Muscle of leg (tissue), 11 donors: ENCODE measurements around the gene JAZF1. TPM values are rescaled to one million over a fixed set of nuclear protein-coding genes. Genes with fewer than 3 reads are reported as not detected.
A peak's percentile ranks its signal among the peaks of the same experiment; 100 is the strongest.

Source experiments
- DNase-seq: peaks from one replicate; pipeline ENCODE4 v3.0.0; 2013
- H3K27ac ChIP-seq: one replicate; pipeline ENCODE4 v1.5.1; 2013; ENCODE audit warnings: mild to moderate bottlenecking, low read length, control low read depth
- H3K27me3 ChIP-seq: one replicate; pipeline ENCODE4 v1.6.1; 2013; ENCODE audit warnings: low read length; ENCODE audit not compliant: control insufficient read depth, insufficient read depth
- H3K36me3 ChIP-seq: one replicate; pipeline ENCODE4 v1.6.1; 2013; ENCODE audit warnings: low read length; ENCODE audit not compliant: control insufficient read depth, insufficient read depth
- H3K4me1 ChIP-seq: one replicate; pipeline ENCODE4 v1.6.1; 2013; ENCODE audit warnings: low read length; ENCODE audit not compliant: control insufficient read depth, insufficient read depth
- H3K4me3 ChIP-seq: one replicate; pipeline ENCODE4 v1.5.1; 2013; ENCODE audit warnings: low read length, control low read depth
- H3K9me3 ChIP-seq: replicated peaks from 2 replicates; pipeline ENCODE4 v1.6.1; 2013; ENCODE audit warnings: low read depth, low read length; ENCODE audit not compliant: control insufficient read depth
- WGBS: methylation state at CpG from one replicate; pipeline ENCODE4 v1.1.5; 2013; ENCODE audit warnings: missing lambda C conversion rate; ENCODE audit not compliant: insufficient coverage; 5-methylcytosine and 5-hydroxymethylcytosine counted together
- polyA plus RNA-seq, 8 donors: library from polyadenylated mRNA; unstranded; fragments of 120-200 nt; gene quantifications; one replicate each; pipeline versions ENCODE4 v1.2.1 to v1.2.3, GENCODE V29; 2013; ENCODE audit warnings: inconsistent platforms in 1 of 8, low replicate concordance in 1 of 8; ENCODE audit not compliant: insufficient read length in 8 of 8, insufficient read depth in 1 of 8
- total RNA-seq: library from RNA; stranded (reverse); fragments of 120-200 nt; gene quantifications from one replicate; pipeline ENCODE4 v1.2.4, GENCODE V29; 2013

Gene JAZF1
- total and polyA plus RNA-seq, 9 donors: 12.7 to 30.3 (median 28.1) TPM

DNA sequence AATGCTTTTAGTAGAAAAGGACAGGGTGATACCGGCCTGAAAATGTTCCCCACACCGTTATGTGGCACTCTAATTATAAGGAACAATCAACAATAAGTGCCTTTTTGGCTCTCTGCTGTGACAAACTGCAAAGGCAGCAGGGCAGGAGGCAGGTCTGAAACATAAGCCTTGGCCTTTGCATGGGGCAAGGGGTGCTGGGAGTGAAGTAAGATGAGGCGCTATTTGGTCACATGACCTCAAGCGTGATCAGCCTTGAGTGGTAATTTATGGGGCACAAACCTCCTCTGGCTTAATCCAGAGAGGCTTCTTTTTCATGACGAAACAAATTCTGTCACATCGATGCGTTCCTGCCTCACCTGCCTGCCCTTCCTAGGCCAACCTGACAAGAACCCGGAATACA lies 237.9 kb downstream of the JAZF1 start:
- Histone ChIP-seq H3K4me1 (peaks cover 25% of the 10 kb centered on the region), H3K36me3 (no peaks in the 10 kb centered on the region), H3K27me3 (no peaks in the 10 kb centered on the region), H3K9me3 (no peaks in the 10 kb centered on the region), H3K4me3 (no peak overlapping the region), H3K27ac (peak overlapping the region; percentile 63)
- WGBS: 59% methylated on average over 6 of the region's 8 CpGs
- DNase-seq: peak; percentile 12

DNA sequence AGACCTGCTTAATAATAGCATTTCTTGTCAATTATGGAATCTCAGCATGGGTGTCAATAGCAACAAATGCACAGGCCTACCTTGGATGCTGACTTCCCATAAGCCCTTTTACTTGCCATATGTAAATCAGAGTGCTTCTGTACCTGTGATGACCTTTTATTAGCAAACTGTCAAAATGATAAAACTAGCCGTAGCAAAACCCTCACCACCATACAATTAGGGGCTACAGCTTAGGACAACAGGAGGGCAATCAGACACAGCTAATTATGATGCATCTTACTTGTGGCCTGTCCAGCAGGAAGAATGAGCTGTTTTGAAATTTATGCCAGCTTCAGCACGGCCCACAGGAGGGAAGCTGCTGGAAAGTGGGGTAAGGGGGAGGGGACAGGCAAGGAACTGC lies 239.1 kb downstream of the JAZF1 start:
- Histone ChIP-seq H3K27ac (no peak overlapping the region), H3K36me3 (no peaks in the 10 kb centered on the region), H3K4me3 (no peak overlapping the region), H3K9me3 (no peaks in the 10 kb centered on the region), H3K27me3 (no peaks in the 10 kb centered on the region), H3K4me1 (peaks cover 22% of the 10 kb centered on the region)
- no peak for DNase-seq
- WGBS: 55% methylated on average over 1 of the region's 2 CpGs

DNA sequence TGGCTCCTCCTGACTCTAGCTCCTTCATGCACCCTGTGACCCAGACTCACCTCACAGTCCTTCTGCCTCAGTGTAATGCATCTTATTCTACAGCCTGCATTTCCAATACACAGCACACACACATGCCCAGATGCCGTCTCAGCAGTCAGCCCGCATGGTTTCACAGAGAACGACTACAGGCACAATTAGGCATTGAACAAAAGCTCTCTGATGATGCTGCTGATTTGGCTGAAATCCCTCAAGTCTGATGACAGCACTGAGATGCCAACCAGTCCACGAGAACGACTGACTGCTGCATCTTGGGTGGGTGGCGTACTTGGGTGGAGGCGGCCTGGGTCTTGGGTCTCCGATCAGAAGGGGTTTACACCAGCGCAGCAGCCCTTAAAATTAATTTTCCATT lies 240.3 kb downstream of the JAZF1 start:
- DNase-seq: no peak
- 73% methylated on average over 8 of the region's 9 CpGs for WGBS
- Histone ChIP-seq H3K4me3 (no peak overlapping the region), H3K27me3 (no peaks in the 10 kb centered on the region), H3K9me3 (no peaks in the 10 kb centered on the region), H3K36me3 (no peaks in the 10 kb centered on the region), H3K27ac (no peak overlapping the region), H3K4me1 (peaks cover 25% of the 10 kb centered on the region)

DNA sequence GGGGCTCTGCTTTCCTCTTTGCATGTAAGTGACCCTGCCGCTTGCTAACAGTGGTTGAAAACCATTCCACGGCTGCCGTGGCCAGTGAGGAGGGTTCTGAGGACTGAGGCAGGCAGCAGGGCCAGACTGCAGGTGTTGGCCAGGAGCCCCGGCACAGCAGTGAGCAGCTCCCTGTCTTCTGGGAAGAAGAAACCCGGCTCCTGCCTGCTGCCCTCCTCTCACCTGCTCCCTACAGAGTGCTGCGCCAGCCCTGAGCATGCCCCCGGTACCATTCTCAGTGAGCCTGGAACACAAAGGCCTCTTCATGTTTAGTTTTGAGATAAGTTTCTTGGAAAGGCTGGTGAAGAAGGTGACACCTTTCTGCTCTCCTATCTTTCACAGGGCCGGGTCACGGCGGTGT lies 240.7 kb downstream of the JAZF1 start:
- WGBS: 87% methylated on average over 4 of the region's 10 CpGs

DNA sequence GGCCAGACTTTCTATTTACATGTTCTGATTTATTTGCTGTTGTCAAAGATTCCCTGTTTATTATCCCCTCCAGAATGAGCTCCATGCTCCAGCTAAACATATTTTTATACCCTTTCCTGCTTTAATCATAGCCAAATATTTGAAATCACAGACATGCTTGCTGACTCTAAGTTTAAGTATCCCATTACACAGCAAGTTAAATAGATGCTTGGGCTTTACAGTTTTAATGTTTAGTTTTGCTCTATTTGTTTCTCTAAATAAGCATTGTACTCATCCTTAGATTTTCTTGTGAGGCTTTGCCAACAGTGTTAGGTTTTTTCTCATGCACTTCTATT lies 243.9 kb downstream of the JAZF1 start:
- no peak overlapping the region for H3K4me3 ChIP-seq
- H3K27ac ChIP-seq: no peak overlapping the region
- H3K9me3 ChIP-seq: no peaks in the 10 kb centered on the region
- H3K4me1 ChIP-seq: peaks cover 6% of the 10 kb centered on the region
- H3K36me3 ChIP-seq: no peaks in the 10 kb centered on the region
- H3K27me3 ChIP-seq: no peaks in the 10 kb centered on the region
- DNase-seq: peak; percentile 33

More for the DNA sequence above, 240.7 kb downstream of the JAZF1 start:
- no peaks in the 10 kb centered on the region for H3K9me3 ChIP-seq
- H3K27ac ChIP-seq: no peak overlapping the region
- no peak overlapping the region for H3K4me3 ChIP-seq
- H3K27me3 ChIP-seq: no peaks in the 10 kb centered on the region
- no peaks in the 10 kb centered on the region for H3K36me3 ChIP-seq
- DNase-seq: no peak
- peaks cover 21% of the 10 kb centered on the region for H3K4me1 ChIP-seq

DNA sequence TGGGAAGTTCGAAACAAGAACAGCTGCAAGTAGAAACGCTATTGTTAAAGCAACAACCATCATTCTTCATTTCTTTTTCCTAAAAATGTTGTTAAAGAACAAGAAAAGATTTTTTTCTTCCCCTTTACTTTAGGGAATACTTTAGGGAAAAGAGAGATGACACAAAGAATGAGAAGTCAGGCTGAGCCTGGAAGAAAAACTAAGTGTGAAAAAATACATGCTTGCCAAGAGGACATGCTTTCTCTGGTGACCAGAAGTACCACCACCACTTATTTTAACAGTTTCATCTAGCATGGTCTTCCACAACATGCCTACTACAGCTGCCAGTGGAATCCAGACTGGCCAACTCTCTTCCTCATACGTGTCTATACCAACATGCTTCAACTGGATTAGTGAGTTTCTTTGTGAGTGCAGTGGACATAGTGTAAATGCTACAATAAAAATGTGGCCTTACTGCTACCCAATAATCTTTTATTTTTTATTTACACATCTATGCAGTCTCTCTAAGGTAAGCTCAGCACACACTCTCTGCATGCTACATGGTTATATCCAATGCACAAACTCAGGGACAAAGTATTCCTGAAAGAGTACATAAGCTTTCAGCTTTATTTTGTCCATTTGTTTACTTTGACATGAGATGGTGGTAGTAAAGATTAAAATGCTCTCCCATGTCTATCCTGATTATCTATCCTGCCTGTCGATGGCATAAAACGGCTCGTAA lies 244.4 kb downstream of the JAZF1 start:
- WGBS: no CpG with 5 or more reads among the region's 6 CpGs
- Histone ChIP-seq H3K9me3 (no peaks in the 10 kb centered on the region), H3K27ac (peak overlapping the region; percentile 67), H3K4me3 (no peak overlapping the region), H3K4me1 (peaks cover 6% of the 10 kb centered on the region), H3K36me3 (no peaks in the 10 kb centered on the region), H3K27me3 (no peaks in the 10 kb centered on the region)
- DNase-seq: peak; percentile 57

DNA sequence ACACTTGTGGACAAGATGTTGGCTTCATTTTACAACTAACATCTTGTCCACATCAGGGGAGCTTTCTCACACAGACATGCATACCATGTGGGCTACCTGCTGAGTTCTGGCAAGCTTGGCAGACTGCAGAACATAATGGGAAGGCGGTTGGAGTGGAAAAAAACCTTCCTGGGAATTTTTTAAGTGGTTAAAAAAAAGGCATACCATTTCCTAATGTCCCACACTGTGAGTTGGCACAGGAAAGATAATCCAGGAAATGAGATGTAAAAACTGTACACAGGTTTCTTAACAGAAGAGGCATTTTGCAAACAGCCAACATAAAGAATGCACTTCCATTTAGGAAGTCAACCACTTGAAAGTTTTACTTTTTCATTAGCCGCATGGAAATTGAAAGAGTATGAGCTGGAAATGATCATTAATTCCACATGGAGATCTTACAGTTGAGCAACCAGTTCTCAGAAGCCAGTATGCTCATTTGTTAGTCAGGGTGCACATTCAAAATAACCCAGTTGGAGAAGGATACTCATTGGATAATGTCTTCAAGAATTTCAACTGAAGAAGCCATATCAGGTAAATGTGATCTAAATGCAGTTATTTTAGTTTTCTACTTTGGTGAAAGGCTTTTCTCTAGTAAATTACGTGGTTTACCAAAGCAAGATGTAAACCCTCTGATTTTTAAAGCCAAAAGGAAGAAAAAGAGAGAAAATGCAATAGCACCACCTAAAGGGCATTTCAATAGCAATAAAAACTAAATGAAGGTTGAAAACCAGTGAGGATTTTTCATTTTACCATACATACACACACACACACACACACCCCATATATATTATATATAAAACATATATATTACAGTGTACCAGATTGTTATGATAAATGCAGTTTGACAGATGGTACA lies 246.7 kb downstream of the JAZF1 start:
- no peak overlapping the region for H3K4me3 ChIP-seq
- no peaks in the 10 kb centered on the region for H3K27me3 ChIP-seq
- H3K27ac ChIP-seq: no peak overlapping the region
- H3K4me1 ChIP-seq: peaks cover 6% of the 10 kb centered on the region
- no peaks in the 10 kb centered on the region for H3K36me3 ChIP-seq
- DNase-seq: peak; percentile 13
- H3K9me3 ChIP-seq: no peaks in the 10 kb centered on the region
- no CpG with 5 or more reads among the region's 3 CpGs for WGBS

DNA sequence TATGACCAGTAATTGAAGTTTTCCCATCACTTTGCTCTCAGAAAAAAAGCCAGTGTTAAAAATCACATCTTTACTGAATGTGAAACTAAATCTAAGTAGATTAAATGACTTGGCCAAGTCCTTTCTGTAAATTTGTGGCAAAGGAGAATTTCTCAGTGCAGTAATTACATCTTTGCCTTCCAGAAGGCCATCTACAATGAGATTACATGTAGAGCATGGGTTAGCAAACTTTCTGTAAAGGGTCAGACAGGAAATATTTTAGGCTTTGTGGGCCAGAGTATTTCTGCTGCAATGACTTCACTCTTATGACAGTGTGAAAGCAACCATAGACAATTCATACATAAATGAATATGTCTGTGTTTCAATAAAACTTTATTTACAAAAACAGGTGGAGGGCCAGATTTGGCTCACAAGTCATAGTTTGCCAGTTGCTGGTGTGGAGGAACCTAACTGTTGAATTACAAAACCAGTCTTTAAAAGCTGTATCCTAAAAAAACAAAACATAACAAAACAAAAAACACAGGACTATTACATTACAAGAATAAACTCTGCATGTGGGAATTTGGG lies 249.6 kb downstream of the JAZF1 start:
- Histone ChIP-seq H3K36me3 (no peaks in the 10 kb centered on the region), H3K27ac (no peak overlapping the region), H3K4me3 (no peak overlapping the region), H3K27me3 (no peaks in the 10 kb centered on the region), H3K9me3 (no peaks in the 10 kb centered on the region), H3K4me1 (peaks cover 3% of the 10 kb centered on the region)
- no peak for DNase-seq

DNA sequence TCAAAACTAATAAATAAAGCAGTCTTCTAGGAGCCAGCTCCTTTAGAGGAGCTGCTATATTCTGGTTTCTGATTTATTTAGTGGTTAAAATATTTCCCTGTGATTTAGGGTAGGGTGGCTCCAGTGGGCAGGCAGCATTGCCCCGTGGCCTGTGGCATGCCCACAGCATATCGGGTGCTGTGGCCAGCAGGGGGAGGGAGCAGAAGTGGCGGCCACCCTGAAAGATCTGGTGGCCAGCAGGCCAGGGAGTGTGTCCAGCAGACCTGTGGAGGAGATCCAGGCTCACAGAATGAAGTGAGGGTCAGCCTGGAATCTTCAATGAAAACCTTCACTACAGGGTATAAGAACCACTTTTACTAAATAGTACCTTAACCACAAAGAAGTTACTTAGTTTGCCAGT lies 251.5 kb downstream of the JAZF1 start:
- 100% methylated on average over 2 of the region's 3 CpGs for WGBS
- Histone ChIP-seq H3K27me3 (no peaks in the 10 kb centered on the region), H3K4me1 (no peaks in the 10 kb centered on the region), H3K9me3 (no peaks in the 10 kb centered on the region), H3K27ac (no peak overlapping the region), H3K4me3 (no peak overlapping the region), H3K36me3 (no peaks in the 10 kb centered on the region)
- DNase-seq: no peak

DNA sequence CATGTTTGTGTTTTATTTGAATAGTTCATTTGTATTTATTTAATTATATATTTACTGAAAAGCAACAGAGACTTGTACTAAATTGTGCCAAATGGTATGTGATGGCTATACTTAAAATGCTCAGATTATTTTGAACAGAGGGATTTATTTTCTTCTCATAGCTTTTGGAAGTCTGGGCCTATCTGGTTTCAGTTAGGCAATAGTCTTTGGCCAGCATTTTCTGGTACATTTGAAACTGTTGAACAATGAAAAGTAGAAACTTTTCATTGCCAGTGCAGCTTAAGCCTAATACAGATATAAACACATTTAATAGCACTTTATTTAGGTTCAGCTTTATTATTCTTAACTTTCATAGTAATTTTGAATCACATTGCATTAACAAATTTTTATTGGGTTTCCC lies 252.6 kb downstream of the JAZF1 start:
- H3K9me3 ChIP-seq: no peaks in the 10 kb centered on the region
- no peak for DNase-seq
- H3K36me3 ChIP-seq: no peaks in the 10 kb centered on the region
- H3K27me3 ChIP-seq: no peaks in the 10 kb centered on the region
- H3K4me1 ChIP-seq: peaks cover 7% of the 10 kb centered on the region
- H3K27ac ChIP-seq: no peak overlapping the region
- no peak overlapping the region for H3K4me3 ChIP-seq
